Measurements from ENCODE around the gene PKN1. TPM values are rescaled to one million over a fixed set of nuclear protein-coding genes. Genes with fewer than 3 reads are reported as not detected.

PKN1 gene
- total and polyA plus RNA-seq, 2 of the 13 experiments (the other 11 are each of a cell fraction or from before 2014, with no cell fraction given) = 45.7 to 54.5 TPM

- TF ChIP-seq TFAP4 (IDR thresholded peaks at IDR 0.05; ENCODE audit: borderline replicate concordance, low read depth) (peak; percentile 76; the same call in 1 of the 2 replicates), MTERF4 (CRISPR knock-in tag; IDR thresholded peaks at IDR 0.05) (0 out of 2 replicates have a peak, but pooled peaks have one; percentile 23), DMAP1 (CRISPR knock-in tag; IDR thresholded peaks at IDR 0.05) (no peak; the same call in 1 of the 2 replicates), MXI1 (IDR thresholded peaks at IDR 0.05; ENCODE audit: borderline replicate concordance, low read depth, low read length) (peak; percentile 12; the same call in 1 of the 3 replicates), ZFY (CRISPR knock-in tag; IDR thresholded peaks at IDR 0.05) (no peak), ZNF12 (CRISPR knock-in tag; IDR thresholded peaks at IDR 0.05) (no peak), DR1 (CRISPR knock-in tag; IDR thresholded peaks at IDR 0.05) (no peak), ZNF670 (CRISPR knock-in tag; IDR thresholded peaks at IDR 0.05; ENCODE audit: borderline replicate concordance) (no peak), GABPB1 (CRISPR knock-in tag; IDR thresholded peaks at IDR 0.05) (no peak; the same call in 1 of the 2 replicates), ZNF383 (CRISPR knock-in tag; IDR thresholded peaks at IDR 0.05; ENCODE audit: borderline replicate concordance) (no peak), KLF9 (CRISPR knock-in tag; IDR thresholded peaks at IDR 0.05; ENCODE audit: low read depth) (no peak), SAP130 (CRISPR knock-in tag; IDR thresholded peaks at IDR 0.05; ENCODE audit: low read depth) (peak; percentile 61; the same call in 1 of the 2 replicates), RARA (CRISPR knock-in tag; IDR thresholded peaks at IDR 0.05) (peak; percentile 90), KAT2B (IDR thresholded peaks at IDR 0.05; ENCODE audit: borderline replicate concordance, low read depth, low read length) (no peak), ZNF883 (CRISPR knock-in tag; IDR thresholded peaks at IDR 0.05; ENCODE audit: not compliant biosample characterization) (peak; percentile 78), ZMYM3 (CRISPR knock-in tag; IDR thresholded peaks at IDR 0.05) (no peak), SOX6 (IDR thresholded peaks at IDR 0.05) (no peak), SOX6 (CRISPR knock-in tag; IDR thresholded peaks at IDR 0.05) (peak; percentile 26; the same call in 1 of the 2 replicates), HNRNPUL1 (IDR thresholded peaks at IDR 0.05; ENCODE audit: low read depth, low read length) (no peak), ZGPAT (CRISPR knock-in tag; IDR thresholded peaks at IDR 0.05) (no peak)
- TF ChIP-seq, protein P1, sequence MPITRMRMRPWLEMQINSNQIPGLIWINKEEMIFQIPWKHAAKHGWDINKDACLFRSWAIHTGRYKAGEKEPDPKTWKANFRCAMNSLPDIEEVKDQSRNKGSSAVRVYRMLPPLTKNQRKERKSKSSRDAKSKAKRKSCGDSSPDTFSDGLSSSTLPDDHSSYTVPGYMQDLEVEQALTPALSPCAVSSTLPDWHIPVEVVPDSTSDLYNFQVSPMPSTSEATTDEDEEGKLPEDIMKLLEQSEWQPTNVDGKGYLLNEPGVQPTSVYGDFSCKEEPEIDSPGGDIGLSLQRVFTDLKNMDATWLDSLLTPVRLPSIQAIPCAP (CRISPR knock-in tag; IDR thresholded peaks at IDR 0.05; ENCODE audit: low read depth) = no peak
- TF ChIP-seq, protein P2, sequence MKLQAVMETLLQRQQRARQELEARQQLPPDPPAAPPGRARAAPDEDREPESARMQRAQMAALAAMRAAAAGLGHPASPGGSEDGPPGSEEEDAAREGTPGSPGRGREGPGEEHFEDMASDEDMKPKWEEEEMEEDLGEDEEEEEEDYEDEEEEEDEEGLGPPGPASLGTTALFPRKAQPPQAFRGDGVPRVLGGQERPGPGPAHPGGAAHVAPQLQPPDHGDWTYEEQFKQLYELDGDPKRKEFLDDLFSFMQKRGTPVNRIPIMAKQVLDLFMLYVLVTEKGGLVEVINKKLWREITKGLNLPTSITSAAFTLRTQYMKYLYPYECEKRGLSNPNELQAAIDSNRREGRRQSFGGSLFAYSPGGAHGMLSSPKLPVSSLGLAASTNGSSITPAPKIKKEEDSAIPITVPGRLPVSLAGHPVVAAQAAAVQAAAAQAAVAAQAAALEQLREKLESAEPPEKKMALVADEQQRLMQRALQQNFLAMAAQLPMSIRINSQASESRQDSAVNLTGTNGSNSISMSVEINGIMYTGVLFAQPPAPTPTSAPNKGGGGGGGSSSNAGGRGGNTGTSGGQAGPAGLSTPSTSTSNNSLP (IDR thresholded peaks at IDR 0.05; ENCODE audit: low read depth, low read length) = no peak
- TF ChIP-seq, protein P3, sequence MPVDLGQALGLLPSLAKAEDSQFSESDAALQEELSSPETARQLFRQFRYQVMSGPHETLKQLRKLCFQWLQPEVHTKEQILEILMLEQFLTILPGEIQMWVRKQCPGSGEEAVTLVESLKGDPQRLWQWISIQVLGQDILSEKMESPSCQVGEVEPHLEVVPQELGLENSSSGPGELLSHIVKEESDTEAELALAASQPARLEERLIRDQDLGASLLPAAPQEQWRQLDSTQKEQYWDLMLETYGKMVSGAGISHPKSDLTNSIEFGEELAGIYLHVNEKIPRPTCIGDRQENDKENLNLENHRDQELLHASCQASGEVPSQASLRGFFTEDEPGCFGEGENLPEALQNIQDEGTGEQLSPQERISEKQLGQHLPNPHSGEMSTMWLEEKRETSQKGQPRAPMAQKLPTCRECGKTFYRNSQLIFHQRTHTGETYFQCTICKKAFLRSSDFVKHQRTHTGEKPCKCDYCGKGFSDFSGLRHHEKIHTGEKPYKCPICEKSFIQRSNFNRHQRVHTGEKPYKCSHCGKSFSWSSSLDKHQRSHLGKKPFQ (CRISPR knock-in tag; IDR thresholded peaks at IDR 0.05; ENCODE audit: insufficient replicate concordance) = no peak
These were observed 1.6 kb downstream of the PKN1 start (continued) for GRCh38 chr19:14434543-14435319.

Data from HepG2 (cell line).